ENCODE measurements around the gene APBA1. TPM values are rescaled to one million over a fixed set of nuclear protein-coding genes. Genes with fewer than 3 reads are reported as not detected.

APBA1 gene
- total RNA-seq, 1 donor: 11.2 TPM

DNA sequence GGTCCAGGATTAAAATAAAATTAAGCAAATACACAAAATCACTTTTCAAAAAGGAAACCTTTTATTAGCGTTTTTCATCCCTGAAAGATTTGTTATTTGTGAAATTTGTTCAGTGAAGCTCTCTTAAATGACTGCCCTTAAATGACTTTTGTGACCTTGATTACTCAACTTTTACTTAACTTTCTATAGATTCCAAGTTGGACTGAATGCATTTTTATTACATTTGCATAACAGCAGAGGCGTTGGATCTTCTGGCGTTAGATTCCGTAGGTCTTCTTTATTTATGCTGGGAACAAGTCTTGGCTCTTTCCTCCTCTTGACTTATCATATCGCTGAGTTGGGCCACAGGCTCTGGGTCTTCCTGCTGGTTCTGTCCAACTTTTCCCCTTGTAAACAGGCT is 78.4 kb downstream of the APBA1 start:
- H3K4me3 ChIP-seq (ENCODE audit: low read depth, low read length): no peak overlapping the region
- no peak for DNase-seq (ENCODE audit: low read depth)
- TF ChIP-seq, protein P1, sequence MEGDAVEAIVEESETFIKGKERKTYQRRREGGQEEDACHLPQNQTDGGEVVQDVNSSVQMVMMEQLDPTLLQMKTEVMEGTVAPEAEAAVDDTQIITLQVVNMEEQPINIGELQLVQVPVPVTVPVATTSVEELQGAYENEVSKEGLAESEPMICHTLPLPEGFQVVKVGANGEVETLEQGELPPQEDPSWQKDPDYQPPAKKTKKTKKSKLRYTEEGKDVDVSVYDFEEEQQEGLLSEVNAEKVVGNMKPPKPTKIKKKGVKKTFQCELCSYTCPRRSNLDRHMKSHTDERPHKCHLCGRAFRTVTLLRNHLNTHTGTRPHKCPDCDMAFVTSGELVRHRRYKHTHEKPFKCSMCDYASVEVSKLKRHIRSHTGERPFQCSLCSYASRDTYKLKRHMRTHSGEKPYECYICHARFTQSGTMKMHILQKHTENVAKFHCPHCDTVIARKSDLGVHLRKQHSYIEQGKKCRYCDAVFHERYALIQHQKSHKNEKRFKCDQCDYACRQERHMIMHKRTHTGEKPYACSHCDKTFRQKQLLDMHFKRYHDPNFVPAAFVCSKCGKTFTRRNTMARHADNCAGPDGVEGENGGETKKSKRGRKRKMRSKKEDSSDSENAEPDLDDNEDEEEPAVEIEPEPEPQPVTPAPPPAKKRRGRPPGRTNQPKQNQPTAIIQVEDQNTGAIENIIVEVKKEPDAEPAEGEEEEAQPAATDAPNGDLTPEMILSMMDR (IDR thresholded peaks at IDR 0.05; ENCODE audit: insufficient read depth, low read depth, low read length): no peak

DNA sequence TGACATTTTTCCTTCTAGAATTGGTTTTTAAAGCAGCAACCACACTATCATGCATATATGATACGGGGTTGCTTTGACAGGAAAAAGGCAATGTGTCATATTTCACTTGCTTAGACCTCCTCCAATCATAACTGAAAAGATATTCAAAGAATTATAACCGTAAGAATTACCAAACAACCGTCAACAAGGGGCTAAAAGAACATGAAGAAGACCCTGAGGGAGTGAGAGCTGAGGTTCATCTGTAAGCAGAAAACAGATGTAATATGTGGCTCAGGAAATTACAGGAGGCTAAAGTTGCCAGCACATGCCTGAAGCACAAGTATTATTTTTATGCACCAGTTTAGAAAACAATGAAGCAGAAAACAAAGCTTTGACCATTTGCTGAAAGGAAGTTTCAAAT is 78.9 kb downstream of the APBA1 start:
- TF ChIP-seq, protein P1 (IDR thresholded peaks at IDR 0.05; ENCODE audit: insufficient read depth, low read depth, low read length): no peak
- DNase-seq (ENCODE audit: low read depth): no peak
- H3K4me3 ChIP-seq (ENCODE audit: low read depth, low read length): no peak overlapping the region

DNA sequence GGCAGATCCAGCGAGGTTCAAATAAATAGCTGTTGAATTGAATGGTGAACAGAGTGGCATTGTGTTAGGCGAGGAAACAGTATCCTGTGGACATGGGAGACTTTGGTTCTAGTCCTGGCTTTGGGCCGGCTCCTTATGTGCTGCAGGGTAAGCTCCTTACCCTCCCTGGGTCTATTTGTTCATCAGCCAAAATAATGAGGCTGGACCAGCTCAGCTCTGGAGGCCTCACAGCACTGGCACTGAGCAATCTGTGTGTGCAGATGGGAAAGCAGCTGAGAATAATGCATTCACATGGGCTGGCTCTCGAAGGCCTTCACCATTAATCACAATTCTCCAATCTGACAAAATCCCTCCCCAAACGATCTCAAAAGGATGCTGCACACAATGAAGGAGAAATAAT is 81.9 kb downstream of the APBA1 start:
- TF ChIP-seq, protein P1 (IDR thresholded peaks at IDR 0.05; ENCODE audit: insufficient read depth, low read depth, low read length): no peak
- H3K4me3 ChIP-seq (ENCODE audit: low read depth, low read length): no peak overlapping the region
- no peak for DNase-seq (ENCODE audit: low read depth)

DNA sequence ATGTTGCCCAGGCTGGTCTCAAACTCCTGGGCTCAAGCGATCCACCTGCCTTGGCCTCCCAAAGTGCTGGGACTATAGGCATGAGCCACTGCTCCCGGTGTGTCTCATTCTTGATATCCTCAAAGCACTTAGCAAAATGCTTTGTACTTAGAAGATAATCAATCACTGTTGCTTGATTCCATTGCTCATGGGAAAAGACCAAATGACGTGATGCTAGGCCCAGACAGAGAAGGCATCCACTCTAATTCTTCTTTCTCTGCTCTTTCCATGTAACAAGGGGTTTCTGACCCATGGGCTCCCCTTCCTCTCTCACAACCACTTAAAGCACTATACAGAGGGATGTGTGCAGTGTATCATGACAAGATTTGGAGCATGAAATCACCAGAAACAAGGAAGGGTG is 83.0 kb downstream of the APBA1 start:
- no peak overlapping the region for H3K4me3 ChIP-seq (ENCODE audit: low read depth, low read length)
- TF ChIP-seq, protein P1 (IDR thresholded peaks at IDR 0.05; ENCODE audit: insufficient read depth, low read depth, low read length): no peak
- DNase-seq (ENCODE audit: low read depth): no peak

DNA sequence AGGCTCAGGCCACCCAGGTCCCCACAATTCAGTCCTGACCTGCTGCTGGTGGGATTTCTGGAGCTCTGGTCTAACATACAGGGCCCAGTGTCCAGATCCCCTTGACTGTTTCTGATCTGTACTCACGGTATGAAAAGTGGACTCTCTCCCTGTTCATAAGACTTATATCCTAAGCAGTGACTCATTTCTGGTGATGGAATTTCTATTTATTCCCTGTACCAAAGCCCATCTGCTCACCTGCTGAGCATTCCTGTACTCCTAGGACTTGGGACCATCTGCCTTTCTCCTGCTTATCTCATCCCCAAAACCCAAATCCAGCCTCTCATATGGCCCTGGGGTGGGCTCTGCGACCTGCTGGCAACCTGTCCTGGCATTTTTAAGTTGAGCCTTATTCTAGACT is 86.6 kb downstream of the APBA1 start:
- no peak overlapping the region for H3K4me3 ChIP-seq (ENCODE audit: low read depth, low read length)
- TF ChIP-seq, protein P1 (IDR thresholded peaks at IDR 0.05; ENCODE audit: insufficient read depth, low read depth, low read length): no peak
- no peak for DNase-seq (ENCODE audit: low read depth)

DNA sequence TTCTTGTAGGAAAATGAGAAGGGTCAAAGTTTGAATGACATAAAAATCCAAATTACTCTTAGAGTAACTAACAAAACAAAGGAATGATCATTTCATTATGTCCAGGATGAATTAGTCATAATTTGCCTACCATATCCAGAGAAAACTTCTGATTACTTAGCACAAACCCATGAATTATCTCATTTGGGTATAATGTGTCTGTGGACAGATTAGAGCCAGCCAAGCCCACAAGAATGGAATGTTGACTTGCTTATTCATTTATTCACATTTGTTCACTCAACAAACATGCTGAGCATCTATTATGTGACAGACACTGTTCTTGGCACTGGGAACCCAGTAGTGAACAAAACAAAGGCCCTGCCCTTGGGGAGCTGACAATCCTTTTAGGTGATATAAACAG is 87.4 kb downstream of the APBA1 start:
- H3K4me3 ChIP-seq (ENCODE audit: low read depth, low read length): no peak overlapping the region
- TF ChIP-seq, protein P1 (IDR thresholded peaks at IDR 0.05; ENCODE audit: insufficient read depth, low read depth, low read length): no peak
- no peak for DNase-seq (ENCODE audit: low read depth)

DNA sequence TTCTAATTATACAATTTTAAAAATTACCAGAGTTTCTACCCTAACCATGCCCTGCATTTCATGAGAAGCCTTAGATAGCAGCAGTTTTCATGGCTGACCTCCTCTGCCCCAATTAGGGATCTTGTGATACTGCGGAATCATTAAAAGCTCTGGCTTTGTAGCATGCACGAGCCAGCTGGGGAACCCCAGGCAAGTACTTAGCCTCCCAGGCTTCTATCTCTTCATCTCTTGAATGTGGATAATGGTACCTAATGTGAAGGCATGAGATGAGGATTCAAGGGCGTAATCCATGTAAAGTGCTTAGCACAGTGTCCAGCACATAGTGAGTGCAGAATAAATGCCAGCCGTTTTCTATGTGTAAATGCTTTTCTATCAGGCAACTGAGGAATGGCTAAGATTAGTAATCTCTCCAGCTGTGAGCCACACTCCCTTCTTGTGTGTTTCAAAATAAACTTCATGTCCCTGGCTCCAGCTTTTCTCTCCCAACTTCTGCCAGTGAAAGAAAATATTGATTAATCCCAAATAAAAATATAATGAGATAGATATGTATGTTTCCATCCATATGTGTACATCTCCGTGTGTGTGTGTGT is 88.4 kb downstream of the APBA1 start:
- H3K4me3 ChIP-seq (ENCODE audit: low read depth, low read length): no peak overlapping the region
- TF ChIP-seq, protein P1 (IDR thresholded peaks at IDR 0.05; ENCODE audit: insufficient read depth, low read depth, low read length): no peak
- no peak for DNase-seq (ENCODE audit: low read depth)
